ENCODE data around the gene HOXA11.

DNA sequence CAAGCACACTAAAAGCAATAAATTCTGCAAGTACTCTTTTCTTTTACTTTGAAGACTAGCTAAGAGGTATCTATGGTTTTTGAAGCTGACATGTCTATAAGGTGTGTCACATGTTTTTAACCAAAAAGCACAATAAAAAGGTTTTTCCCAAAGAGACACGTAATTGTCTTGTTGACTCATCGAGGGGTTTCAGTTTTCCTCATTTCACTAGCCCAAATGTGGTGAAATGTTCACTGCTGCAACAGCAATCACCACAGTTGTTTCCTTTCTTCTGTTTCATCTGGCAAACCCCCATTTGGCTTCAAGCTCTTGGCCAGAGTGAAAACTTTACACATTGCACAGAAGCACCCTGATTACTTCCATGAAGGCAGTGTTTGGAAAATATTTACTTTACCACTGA is 50.6 kb downstream of the HOXA11 start:
- TF ChIP-seq, protein P1, sequence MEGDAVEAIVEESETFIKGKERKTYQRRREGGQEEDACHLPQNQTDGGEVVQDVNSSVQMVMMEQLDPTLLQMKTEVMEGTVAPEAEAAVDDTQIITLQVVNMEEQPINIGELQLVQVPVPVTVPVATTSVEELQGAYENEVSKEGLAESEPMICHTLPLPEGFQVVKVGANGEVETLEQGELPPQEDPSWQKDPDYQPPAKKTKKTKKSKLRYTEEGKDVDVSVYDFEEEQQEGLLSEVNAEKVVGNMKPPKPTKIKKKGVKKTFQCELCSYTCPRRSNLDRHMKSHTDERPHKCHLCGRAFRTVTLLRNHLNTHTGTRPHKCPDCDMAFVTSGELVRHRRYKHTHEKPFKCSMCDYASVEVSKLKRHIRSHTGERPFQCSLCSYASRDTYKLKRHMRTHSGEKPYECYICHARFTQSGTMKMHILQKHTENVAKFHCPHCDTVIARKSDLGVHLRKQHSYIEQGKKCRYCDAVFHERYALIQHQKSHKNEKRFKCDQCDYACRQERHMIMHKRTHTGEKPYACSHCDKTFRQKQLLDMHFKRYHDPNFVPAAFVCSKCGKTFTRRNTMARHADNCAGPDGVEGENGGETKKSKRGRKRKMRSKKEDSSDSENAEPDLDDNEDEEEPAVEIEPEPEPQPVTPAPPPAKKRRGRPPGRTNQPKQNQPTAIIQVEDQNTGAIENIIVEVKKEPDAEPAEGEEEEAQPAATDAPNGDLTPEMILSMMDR (IDR thresholded peaks at IDR 0.05): no peak
- no peak for TF ChIP-seq POLR2A (IDR thresholded peaks at IDR 0.05)

Data from vagina (tissue), 2 donors.